Measurements from ENCODE around the gene CGNL1.

The CGNL1 gene

DNA sequence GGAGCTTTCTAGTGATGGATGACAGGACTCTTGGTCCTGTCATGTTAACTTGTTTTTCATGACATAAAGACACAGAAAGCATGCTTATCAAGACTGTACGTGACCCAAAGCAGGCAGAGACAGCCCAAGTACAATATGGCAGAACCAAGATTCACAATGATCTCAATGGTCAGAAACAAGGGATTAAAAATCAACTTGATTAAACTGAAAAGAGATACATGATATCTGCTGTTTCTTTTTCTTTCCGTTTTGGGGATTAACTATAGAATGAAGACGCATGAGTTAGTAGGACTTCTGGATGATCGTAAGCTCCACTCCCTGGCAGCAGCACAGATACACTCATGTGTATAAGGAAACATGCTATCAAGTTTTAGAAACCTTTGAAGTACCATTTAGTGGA lies 117.0 kb downstream of the CGNL1 start:
- TF ChIP-seq, protein P1, sequence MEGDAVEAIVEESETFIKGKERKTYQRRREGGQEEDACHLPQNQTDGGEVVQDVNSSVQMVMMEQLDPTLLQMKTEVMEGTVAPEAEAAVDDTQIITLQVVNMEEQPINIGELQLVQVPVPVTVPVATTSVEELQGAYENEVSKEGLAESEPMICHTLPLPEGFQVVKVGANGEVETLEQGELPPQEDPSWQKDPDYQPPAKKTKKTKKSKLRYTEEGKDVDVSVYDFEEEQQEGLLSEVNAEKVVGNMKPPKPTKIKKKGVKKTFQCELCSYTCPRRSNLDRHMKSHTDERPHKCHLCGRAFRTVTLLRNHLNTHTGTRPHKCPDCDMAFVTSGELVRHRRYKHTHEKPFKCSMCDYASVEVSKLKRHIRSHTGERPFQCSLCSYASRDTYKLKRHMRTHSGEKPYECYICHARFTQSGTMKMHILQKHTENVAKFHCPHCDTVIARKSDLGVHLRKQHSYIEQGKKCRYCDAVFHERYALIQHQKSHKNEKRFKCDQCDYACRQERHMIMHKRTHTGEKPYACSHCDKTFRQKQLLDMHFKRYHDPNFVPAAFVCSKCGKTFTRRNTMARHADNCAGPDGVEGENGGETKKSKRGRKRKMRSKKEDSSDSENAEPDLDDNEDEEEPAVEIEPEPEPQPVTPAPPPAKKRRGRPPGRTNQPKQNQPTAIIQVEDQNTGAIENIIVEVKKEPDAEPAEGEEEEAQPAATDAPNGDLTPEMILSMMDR (IDR thresholded peaks at IDR 0.05; ENCODE audit: low read depth, low read length) = no peak
- H3K4me3 ChIP-seq (ENCODE audit: low read depth, low read length) = no peak overlapping the region

DNA sequence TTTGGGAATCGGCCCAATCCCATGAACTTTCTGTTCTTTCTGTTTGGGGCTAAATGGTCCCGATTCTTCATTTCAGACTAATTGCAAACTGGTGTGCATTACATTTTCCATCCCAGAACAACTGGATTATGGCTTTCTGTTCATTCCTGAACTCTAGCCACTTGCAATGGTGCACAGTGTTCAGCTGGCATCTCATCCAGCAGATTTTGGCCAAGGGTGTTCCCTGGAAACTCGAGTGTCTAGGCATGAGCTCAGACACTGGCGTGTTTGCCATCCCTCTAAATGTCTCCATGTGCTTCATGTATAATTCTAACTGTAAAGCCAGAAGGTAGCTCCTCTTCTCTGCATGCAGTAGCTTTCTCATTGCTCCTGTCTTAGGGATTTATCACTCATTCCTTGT lies 118.3 kb downstream of the CGNL1 start:
- TF ChIP-seq, protein P1 (IDR thresholded peaks at IDR 0.05; ENCODE audit: low read depth, low read length) = no peak
- H3K4me3 ChIP-seq (ENCODE audit: low read depth, low read length) = no peak overlapping the region

GRCh38 chr15:57495041-57495440 lies 118.7 kb downstream of the CGNL1 start:
- H3K4me3 ChIP-seq (ENCODE audit: low read depth, low read length) = no peak overlapping the region
- TF ChIP-seq, protein P1 (IDR thresholded peaks at IDR 0.05; ENCODE audit: low read depth, low read length) = no peak

- TF ChIP-seq, protein P1 (IDR thresholded peaks at IDR 0.05; ENCODE audit: low read depth, low read length) = no peak
- H3K4me3 ChIP-seq (ENCODE audit: low read depth, low read length) = no peak overlapping the region
Measured at GRCh38 chr15:57495554-57496165, 119.4 kb downstream of the CGNL1 start.

DNA sequence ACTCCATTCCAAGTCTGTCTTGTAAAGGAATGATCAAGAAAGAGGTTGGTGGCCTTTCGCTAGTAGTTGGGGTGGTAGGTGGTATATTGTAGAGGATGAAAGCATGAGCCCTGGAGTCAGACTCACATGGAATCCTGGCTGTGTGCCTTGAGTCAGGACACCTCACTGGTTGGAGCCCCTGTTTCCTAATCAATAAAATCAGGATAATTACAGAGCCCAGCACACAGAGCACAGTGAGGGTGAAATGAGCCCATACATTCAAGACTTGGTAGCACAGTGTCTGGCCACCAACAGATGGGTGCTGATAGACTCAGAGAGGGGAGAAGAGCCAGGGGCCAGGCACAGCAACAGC lies 120.3 kb downstream of the CGNL1 start:
- TF ChIP-seq, protein P1 (IDR thresholded peaks at IDR 0.05; ENCODE audit: low read depth, low read length) = no peak
- H3K4me3 ChIP-seq (ENCODE audit: low read depth, low read length) = no peak overlapping the region

DNA sequence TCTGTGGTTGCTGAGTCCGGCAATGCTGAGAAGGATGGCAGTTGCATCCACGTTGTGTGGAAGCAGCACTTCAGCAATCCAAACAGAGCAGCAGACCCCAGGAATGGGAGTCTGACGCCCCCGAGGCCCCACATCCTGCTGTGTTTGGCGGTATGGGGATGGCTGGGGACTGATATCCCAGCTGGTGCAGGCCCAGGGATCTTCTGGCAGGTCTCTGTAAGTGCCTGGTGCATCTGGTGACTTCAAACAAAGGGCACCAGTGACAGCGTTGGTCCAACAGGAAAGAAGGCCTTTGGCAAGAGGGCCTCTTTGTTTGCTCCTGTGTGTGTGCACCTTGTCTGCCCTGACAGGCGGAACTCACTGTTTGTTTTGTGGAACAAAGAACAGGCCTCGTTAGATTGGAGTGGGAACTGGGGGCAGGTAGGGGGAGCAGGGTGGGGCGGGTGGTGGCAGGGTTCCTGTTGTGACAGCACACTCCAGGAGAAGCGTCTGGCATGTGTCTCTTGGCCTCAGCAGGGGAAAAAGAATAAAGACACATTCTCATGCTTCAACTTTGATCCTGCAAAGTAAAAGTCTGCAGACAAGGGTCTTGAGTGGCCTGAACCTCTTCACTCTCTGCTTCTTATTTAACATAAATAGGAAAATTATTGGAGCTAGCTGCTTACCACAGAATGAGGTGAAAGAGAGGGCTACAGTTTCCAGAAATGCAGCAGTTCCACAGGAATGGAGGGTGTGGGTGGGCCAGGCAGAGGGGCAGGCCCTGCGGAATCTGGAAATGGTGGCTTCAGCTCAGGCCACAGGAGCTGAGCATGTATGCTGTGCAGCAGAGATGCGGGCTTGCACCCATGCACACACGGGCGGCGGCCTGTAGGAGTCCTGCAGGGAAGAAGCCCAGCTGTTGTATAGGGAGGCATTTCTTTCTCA lies 120.9 kb downstream of the CGNL1 start:
- no peak overlapping the region for H3K4me3 ChIP-seq (ENCODE audit: low read depth, low read length)
- TF ChIP-seq, protein P1 (IDR thresholded peaks at IDR 0.05; ENCODE audit: low read depth, low read length) = no peak

DNA sequence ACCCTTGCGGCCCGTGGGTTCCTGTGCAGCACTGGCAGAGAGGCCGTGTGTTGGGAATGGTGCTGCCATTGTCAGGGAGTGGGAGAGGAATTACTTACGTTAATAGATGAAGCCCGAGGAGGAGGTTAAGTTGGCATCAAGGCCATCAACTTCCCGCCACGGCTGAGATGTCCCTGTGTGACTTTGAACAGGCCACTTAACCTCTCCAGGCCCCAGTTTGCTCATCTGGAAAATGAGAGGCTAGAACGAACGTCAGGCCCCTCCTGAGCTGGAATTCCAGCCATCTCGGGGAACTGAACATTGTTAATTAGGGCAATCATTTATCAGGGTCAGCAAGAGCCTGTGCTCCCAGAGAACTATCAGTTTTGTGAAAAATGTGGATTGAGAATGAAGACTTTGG lies 124.0 kb downstream of the CGNL1 start:
- TF ChIP-seq, protein P1 (IDR thresholded peaks at IDR 0.05; ENCODE audit: low read depth, low read length) = no peak
- no peak overlapping the region for H3K4me3 ChIP-seq (ENCODE audit: low read depth, low read length)
